T-helper 1 cell treated with Interleukin-12 subunit alpha and Interleukin-12 subunit beta and Interleukin-4 antibody, amounts not matched to agents 30 ng/mL and 1 ng/mL, for 36 hours (primary cell): ENCODE measurements around the gene KAZN. TPM values are rescaled to one million over a fixed set of nuclear protein-coding genes. Genes with fewer than 3 reads are reported as not detected.

ENCODE experiments used
- intact Hi-C: fragments of 100-400 bp; cut with micrococcal nuclease; formaldehyde crosslinking; loops from one replicate; pipeline ENCODE4 v1.15.1; 2024
- total RNA-seq: library from RNA; stranded (reverse); gene quantifications from 2 replicates; pipeline ENCODE4 v1.2.3, GENCODE V29; 2022

The KAZN gene
- total RNA-seq, 1 donor from 2014 or later, result 0.20 TPM

DNA sequence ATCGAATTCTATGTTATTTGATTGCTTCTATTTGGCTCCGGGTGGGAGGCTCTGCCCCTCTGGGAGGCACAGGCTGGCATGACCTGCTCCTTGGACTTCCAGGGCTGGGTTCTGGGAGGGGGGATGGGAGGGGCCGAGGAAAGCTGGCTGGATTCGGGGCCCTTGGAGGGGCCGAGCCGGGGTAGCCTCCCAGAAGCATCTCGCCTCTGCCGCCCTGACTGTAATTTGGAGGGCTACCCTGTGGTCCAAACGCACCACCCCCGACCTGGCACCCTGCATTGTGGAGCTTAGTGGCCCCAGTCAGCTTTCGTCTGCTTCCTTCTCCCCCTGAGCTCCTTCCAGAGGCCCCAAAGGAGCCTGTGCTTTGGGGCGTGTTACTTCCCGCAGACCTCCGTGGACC lies 469.7 kb downstream of the KAZN start:
- intact Hi-C loops, result no loop called here

DNA sequence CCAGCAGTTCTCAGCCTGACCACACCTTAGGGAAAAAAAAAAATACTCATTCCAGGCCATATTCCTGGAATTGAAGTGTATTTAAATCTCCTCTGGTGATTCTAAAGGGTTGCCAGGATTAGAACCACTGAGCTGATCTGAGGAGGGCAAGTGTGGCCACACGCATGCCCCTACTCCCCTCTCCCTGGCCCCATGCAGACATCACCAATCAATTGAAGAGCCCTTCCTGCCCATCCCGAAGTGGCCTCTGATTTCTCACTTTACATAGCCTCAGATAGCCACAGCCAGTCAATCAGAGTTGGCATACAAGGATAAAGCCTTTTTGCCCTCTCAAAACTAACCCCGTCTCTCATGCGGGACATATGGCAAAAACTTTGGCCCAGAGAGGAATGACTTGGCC lies 470.5 kb downstream of the KAZN start:
- intact Hi-C loops, result no loop called here

DNA sequence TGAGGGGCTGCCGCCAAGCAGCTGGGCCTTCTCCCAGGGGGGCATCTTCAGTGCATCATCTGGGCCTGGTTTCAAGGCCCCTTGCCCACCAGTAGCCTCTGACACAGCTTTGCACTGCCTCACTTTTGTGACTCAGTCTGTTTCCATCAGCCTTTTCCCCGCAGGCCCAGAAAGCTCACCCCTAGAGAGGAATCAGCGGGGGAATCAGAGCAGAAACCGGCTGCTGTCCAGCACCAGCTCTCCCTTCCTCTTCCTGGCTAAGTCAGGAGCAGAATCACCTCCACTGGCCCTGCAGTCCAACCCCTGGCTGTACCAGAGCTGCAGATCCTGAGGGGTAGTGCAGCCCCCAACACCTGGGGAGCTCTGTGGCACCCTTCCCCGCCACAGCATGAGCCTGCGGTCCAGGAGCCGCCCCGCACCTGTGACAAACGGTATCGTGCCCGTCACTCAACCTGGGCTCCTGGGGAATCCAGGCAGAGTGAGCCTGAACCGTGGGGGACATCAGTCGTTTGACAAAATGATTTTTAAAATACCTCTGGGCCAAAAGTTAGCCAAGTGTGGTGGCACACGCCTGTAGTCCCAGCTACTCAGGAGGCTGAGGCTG lies 471.8 kb downstream of the KAZN start:
- intact Hi-C loops, result no loop called here

DNA sequence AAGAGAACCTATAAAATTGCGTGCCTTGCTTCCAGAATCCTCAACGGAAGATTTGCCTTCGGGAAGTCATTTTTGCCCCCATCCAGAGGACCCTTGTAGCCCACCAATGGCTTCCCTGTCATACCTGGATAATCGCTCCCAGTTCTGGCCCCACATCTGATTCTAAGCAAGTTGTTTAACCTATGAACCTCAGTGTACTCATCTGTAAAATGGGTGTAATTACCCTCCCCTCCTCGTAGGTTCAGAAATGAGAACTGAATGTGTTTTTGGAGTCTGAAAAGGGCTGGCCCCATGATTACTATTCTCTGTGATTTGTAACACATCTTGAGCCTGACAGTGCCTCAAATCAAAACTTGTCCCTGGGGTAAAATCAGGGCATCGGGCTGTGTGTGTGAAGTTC lies 473.5 kb downstream of the KAZN start:
- intact Hi-C loops, result no loop called here

DNA sequence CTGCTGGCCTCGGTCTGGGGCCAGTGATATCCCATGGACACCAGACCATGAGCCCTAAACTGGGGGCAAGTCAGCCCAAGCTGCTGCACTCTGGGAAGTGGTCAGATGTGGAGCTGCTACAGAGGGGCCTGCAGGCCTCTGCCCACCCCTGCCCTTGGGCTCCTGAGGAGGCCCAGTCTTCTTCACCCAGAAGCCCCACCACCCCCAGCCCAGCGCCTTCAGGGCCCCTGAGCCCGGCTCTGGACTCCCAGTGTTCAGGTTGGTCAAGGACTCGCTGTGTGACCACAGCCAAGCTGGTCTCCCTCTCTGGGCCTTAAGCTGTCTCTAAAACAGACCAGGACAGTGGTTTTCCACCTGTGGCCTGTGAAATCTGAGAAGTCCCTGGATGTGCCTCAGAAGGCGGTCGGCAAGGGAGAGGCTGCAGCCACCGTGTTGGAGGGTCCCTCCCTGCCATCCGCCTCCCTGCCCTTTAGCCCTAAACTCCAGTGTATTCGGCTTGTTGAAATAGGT lies 475.4 kb downstream of the KAZN start:
- intact Hi-C loops, result no loop called here

DNA sequence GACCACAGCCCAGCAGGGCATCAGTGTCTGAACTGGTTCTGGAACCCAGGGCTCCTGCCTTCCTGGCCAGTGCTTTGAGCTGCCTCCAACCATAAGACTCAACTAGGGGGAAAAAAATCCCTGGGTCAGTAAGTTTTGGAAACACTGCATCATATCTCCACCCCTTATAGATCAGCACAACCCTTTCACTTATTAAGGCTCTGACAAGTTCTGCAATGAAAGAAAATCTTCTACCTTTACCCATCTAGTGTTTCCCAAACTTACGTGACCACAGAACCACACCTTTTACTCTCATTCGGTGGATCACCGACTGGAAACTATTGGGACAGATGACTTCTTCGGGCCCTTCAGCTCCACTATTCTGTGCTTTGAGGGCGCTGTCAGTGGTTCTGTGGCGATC lies 476.7 kb downstream of the KAZN start:
- intact Hi-C loops, result no loop called here

DNA sequence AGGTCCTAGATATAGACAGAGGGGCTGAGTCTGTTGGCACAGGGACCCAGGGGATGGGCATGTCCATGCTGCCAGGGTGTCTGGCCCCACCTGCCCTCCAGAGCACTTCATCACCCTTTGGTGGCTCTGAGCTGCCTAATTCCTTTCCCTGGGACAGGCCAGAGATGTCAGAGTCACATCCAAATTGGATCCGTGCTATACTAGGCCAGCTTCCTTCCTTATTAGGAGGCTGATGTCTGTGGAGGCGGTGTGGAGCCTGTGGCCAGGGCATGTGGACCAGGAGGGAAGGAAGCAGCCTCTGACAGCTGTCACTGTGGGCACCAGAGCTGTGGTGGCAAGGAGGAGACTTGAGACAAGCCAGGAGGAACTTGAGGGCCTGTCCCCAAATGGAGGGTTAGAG lies 477.3 kb downstream of the KAZN start:
- intact Hi-C loops, result no loop called here

DNA sequence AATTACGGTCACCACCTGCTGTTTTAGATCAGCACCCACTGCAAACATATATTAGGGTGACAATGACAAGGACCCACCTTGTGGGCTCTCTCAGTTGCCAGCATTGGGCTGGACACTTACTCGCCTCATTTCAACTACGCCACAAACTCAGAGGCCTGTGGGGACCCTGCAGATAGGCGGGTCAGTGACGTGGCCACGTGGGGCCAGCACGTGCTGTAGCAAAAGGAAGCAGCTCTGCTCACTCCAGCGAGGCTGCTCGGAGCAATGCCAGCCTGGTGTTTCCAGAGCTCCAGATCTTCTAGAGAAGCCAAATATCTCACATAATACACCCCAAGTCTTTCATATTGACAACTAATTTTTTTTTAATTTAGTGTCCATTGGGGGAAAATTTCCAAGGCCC lies 478.3 kb downstream of the KAZN start:
- intact Hi-C loops, result no loop called here

DNA sequence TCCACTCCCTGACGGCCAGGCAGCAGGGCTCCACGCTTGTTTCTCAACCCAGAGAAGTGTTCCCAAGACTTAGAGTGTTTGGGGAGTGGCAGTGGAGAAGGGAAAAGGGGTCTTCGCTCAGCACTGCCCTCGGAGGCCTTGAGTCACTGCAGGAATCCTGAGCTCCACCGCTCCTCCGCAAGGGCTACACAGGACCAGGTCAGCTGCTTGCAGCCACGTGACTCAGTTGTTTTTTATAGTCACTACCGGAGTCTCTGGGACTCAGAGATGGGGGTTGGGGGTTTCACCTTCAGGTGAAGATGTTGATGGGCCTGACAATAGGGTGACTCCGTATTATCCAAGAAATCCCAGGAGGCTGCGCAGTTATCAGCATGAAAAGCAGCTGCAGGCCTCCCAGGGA lies 478.9 kb downstream of the KAZN start:
- intact Hi-C loops, result no loop called here

DNA sequence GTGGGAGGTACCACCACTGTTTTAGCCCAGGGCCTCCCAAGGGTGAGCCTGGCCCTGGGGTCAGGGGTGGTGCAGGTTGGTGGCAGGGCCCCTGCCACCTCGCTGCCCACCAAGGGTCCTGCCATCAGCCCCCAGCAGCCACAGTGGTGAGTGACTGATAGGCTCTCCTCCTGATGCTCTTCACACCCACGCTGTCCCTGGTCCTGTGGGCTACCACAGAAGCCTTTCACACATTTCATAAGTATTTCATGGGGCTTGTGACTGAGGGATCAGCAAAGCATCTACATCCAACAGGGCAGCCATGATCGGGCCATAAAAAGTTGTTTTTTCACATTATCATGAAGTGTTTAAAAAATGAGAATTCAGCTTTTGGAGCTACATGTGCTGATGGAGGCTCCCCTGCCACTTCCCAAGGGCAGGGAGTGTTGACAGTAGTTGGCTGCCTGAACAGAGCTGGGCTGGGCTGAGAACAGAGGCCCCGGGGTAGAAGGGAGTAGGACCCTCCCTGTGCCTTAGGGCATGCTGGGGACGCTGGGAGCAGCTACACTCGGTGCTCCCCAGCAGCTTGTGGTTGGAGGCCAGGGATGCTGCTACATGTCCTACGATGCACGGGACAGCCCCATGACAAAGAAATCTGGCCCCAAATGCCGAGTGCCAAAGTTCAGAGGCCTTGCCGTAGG lies 482.0 kb downstream of the KAZN start:
- intact Hi-C loops, result no loop called here

DNA sequence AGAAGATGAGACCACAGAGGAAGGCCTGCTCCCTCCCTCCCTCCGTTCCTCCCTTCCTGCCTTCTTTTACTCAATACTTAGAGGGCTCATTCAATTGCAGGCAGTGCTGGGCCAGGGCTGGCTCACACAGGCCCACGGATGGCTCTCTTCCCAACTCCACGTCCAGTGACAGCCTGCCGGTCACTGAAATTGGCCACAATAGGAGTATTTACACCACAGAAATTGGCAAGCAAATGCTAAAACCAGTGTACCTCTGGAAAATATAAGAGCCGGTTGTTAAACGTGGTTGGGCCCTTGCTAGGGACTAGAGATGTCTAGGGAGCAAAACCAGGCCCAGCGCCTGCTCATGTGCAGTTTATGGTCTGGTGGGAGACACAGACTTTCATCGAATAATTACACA lies 482.6 kb downstream of the KAZN start:
- intact Hi-C loops, result no loop called here

DNA sequence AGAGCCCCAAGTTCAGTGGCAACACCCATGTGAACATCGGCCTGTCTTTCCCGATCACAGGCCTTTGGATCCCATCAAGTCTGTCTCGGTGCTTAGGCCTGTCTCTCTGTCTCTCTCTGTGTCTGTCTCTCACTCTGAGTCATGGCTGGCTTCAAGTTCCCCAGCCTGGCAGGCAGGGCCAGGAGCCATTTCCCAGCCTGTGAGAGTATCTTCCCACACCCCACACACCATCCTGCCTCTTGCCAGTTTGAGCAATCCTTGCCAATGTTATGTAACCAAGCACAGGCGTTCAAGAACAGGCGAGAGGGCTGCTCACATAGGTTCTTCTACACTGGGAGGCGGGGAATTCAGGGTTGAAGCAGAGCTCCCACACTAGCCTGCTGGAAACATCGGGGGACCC lies 485.1 kb downstream of the KAZN start:
- intact Hi-C loops, result no loop called here

DNA sequence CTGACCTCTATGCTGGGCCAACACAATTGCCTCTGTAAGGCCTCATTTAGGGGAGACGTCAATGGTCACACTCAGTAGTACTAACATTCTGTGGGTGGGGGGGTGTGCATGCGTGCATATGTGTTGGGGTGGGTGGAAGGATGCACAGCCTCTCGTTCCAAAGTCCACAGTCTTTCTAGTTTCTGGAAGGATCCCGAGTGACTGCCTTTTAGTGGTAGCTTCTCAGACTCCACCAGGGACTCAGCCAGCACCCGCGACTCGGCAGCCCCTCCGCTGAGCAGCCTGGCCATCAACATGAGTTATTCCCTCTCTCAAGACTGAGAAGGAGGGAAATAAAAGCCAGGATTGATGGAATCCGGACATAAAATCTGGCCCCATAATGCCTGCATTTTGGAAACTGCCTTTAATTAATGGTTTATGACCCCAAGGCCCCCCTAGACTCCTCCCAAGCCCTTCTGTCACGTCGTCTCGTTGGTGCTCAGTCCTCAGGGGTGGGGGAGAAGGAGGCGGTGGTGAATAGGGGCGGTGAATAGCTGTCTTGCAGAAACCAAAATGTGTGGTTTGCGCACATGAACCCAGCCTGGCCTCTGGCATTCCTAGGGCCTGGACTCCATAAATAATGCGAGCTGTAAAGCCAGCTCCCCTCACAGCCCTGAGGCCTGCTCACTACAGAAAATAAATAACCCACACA lies 489.9 kb downstream of the KAZN start:
- intact Hi-C loops, result no loop called here

DNA sequence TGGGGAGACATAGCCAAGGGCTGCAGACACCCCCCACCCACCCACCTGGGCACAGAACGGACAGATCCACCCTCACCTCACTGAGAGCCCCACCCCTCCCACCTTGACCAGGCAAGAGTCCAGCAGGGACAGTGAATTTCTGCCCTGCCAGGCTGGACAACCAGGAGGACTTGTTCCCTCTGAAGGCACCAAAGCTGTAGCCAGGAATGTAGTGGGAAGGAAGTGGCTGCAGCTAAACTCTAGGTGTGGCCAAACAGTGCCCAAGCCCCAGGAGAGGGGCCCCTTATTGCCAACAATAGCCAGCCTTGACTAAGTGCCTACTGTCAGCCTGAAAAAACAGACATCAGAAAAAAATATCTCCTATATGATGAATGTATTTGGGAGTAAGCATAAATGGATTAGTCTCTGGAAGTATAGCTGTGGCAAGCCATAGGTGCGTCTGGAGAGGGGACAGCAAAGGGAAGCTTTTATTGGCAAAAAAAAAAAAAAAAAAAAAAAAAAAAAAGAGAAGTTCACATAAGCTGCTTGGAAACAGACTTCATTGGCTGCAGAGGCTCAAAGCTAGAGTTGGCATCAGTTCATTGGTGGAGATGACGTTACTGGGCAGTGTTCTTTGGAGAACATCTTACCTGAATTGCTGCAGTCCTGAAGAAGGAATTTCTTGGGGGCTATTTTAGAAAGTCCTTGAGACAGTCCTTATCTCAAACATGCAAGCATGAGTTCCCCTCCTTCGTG lies 490.9 kb downstream of the KAZN start:
- intact Hi-C loops, result no loop called here

DNA sequence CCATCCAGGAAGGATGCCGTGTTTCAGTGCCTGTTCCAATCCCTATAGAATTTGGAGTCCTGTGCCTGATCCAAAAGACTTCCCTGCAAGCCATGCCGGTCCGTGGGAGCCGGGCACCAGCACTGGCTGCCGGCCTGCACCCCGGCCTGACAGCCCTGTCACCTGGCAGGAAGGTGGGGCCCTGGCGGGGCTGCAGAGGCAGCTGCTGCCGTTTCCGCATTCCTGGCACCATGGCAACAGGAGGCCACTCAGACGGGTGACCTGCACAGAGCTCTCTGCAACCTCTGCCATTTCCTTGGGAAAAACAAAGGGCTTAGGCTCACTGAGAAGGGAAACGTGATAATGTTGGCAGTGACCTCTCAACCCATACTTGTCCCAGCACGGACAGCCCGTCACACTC lies 491.9 kb downstream of the KAZN start:
- intact Hi-C loops, result no loop called here

DNA sequence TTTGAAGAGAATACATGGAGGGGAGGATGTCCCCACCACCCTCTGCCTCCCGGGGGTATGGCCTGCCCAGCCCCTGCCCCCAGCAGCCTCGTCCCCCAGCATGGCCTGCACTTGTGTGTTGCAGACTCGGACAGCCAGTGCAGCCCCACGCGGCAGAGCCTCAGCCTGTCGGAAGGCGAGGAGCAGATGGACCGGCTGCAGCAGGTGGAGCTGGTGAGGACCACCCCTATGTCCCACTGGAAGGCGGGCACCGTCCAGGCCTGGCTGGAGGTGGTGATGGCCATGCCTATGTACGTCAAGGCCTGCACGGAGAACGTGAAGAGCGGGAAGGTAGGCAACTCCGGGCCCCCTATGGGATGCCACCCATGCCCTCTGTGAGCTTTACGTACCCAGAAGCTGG lies 495.6 kb downstream of the KAZN start:
- intact Hi-C loops, result no loop called here

DNA sequence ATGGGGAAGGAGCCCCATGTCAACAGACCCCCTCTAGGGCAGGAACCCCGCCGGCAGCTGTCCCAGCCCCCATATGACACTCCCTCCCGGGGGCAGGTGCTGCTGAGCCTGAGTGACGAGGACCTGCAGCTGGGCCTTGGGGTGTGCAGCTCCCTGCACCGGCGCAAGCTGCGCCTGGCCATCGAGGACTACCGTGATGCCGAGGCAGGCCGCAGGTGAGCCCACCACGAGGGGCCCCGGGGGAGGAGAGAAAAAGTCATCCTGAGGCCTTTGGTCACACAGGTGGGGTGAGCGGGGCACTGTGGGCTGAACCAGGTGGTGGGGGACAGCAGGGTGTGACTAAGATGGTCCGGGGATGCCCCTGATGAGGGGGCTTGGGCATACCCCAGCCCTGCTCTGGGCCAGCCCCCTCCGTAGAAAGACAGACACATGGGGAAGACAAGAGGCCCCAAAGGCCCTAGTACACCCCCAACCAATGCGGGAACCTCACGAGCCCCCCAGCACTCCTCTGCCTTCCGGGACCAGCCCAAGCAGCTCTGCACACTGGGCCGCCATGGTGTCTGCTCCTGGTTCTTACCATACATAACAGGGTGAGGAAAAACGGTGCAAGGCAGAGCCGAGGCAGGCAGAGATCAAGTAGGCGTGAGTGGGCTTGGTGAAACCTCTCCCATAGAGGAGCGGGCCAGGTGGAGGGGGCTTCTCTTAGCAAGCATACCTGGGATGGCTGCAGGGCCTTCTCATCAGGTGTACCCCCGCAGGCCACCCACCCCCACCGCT lies 496.4 kb downstream of the KAZN start:
- intact Hi-C loops, result no loop called here

DNA sequence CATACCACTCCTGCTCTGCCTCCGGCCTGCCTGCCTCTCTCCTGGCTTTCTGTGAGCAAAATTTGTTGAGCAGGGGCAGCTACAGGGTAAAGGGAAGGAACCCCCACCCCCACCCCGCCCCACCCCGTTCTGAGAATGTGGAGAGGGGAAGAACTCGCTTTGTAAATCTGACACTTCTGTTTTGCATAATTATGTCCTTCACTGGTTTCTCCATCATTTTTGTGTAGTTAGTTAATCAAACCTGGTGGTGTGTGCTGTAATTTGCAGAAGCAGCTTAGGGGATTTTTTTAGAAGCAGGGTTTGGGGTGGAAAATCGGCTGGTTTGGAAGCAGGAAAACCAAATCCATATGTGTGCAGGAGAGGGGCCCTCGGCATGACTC lies 497.0 kb downstream of the KAZN start:
- intact Hi-C loops, result no loop called here

DNA sequence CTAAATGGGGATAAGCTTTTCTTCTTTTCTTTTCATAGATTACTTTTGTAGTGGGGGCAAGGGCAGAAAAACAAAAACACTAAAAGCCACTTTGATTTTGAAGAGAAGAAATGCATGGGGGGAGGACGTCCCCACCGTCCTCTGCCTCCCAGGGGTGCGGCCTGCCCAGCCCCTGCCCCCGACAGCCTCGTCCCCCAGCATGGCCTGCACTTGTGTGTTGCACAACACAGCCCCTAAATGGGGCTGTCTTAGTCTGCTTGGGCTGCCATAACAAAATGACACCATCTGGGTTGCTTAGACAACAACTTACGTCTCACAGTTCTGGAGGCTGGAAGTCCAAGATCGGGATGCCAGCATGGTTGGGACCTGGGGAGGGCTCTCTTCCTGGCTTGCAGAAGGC lies 497.8 kb downstream of the KAZN start:
- intact Hi-C loops, result no loop called here

DNA sequence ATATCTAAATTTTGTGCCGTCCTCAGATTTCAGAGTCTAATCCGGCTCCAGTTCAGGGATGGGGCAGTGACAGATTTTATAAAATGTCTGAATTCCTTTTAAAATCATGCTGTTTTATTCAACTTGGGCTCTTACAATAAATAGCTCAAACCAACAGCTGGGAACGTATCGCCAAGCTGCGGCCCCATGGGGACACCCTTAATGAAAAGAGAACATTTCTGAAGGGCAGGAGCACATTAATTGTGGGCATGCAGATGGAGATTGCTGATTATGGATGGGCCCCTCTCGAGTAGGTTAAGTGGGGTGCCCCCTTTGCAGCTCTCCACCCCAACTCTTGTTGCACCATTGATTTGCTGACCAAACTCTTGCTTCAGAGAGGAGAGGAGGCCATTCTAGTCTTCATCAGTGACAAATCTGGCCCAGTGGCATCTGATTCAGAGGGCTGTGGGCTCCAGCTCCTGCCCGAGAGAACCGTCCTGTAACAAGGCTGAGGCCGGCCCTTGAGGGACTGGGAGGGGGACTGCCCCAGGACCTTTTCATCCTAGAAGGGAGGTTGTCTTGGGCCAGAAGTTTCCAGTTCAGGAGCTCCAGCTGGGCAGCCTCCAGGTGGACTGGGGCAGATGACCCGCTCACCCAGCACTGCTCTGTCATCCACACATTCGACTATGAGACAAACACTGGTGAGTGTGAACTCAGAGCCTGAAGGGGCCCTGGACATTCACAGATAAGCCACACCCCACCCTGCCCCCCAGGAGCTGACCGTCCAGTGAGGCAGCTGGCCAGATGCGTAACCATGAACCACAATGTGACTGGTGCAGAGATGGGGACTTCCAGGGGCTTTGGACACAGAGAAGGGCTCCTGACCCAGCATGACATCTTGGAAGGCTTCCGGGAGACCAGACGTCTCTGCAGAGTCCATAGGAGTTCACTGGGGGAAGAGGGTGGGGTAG lies 500.0 kb downstream of the KAZN start:
- intact Hi-C loops, result no loop called here
